ENCODE results near the gene BRINP3. TPM values are rescaled to one million over a fixed set of nuclear protein-coding genes. Genes with fewer than 3 reads are reported as not detected.

The BRINP3 gene
- total RNA-seq, 2 donors from 2014 or later: not detected

DNA sequence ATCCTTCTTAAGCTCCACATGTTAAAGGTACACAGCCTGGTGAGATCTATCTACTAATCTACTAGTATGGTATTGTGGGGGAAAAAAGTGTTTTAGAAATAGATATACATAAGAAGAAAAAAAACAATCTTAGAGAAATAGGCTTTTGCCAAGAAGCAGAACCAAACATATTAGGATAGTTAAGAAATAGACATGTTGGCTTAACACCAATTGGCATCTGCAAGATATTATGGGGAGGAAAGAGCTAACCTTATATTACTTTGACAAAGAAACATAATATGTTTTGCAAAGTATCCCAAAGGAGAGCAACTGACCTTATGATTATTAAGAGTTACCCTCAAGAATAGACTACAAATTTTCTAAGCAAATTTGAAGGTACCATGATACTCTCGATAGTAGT is 202.9 kb downstream of the BRINP3 start:
- Mint-ChIP-seq H3K27ac (no peak overlapping the region), H3K9me3 (no peaks in the 10 kb centered on the region), H3K36me3 (ENCODE audit: low read depth) (no peaks in the 10 kb centered on the region), H3K4me3 (no peak overlapping the region), H3K27me3 (ENCODE audit: insufficient read depth) (no peaks in the 10 kb centered on the region), H3K4me1 (no peaks in the 10 kb centered on the region)
- Histone ChIP-seq H3K4me1 (ENCODE audit: control insufficient read depth, insufficient read depth, low read length) (no peaks in the 10 kb centered on the region), H3K27ac (ENCODE audit: low read depth, low read length) (no peak overlapping the region), H3K9ac (ENCODE audit: extremely low read depth, low read length, poor library complexity, severe bottlenecking) (no peak overlapping the region), H3K27me3 (ENCODE audit: control insufficient read depth, insufficient read depth, low read length, poor library complexity, severe bottlenecking) (no peaks in the 10 kb centered on the region), H3K9me3 (ENCODE audit: control insufficient read depth, low read length) (no peaks in the 10 kb centered on the region), H3K4me3 (ENCODE audit: low read length) (no peak overlapping the region), H3K36me3 (ENCODE audit: control insufficient read depth, insufficient read depth, low read length) (no peaks in the 10 kb centered on the region)
- TF ChIP-seq, protein P1, sequence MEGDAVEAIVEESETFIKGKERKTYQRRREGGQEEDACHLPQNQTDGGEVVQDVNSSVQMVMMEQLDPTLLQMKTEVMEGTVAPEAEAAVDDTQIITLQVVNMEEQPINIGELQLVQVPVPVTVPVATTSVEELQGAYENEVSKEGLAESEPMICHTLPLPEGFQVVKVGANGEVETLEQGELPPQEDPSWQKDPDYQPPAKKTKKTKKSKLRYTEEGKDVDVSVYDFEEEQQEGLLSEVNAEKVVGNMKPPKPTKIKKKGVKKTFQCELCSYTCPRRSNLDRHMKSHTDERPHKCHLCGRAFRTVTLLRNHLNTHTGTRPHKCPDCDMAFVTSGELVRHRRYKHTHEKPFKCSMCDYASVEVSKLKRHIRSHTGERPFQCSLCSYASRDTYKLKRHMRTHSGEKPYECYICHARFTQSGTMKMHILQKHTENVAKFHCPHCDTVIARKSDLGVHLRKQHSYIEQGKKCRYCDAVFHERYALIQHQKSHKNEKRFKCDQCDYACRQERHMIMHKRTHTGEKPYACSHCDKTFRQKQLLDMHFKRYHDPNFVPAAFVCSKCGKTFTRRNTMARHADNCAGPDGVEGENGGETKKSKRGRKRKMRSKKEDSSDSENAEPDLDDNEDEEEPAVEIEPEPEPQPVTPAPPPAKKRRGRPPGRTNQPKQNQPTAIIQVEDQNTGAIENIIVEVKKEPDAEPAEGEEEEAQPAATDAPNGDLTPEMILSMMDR (conservative IDR thresholded peaks at IDR 0.05): no peak
- WGBS, 2 experiments (ENCODE audit: insufficient coverage in 1 of 2, insufficient read length in 1 of 2): 100% methylated on average over 1 of the region's 1 CpG
- DNase-seq: no peak

DNA sequence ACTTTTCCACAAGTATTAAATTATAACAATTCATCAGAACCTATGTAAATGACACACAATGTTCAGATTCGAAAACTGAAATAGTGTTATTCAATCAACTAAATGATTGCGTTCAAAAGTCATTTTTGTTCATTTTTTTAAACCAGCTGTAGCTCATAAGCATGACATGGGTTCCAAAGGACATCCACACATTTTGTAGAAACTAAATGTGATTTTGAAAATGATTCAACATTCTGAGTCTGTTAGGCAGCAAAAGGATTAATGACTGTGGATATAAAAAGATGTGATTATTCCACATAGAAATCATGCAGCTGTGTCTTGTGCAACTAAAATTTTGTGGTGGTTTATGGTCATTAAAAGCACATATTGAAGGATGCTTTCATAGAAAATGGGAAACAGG is 204.5 kb downstream of the BRINP3 start:
- Mint-ChIP-seq H3K4me3 (no peak overlapping the region), H3K4me1 (no peaks in the 10 kb centered on the region), H3K36me3 (ENCODE audit: low read depth) (no peaks in the 10 kb centered on the region), H3K27me3 (ENCODE audit: insufficient read depth) (no peaks in the 10 kb centered on the region), H3K27ac (no peak overlapping the region), H3K9me3 (no peaks in the 10 kb centered on the region)
- H3K9ac ChIP-seq (ENCODE audit: extremely low read depth, low read length, poor library complexity, severe bottlenecking): no peak overlapping the region
- H3K4me3 ChIP-seq (ENCODE audit: low read length): no peak overlapping the region
- no peaks in the 10 kb centered on the region for H3K27me3 ChIP-seq (ENCODE audit: control insufficient read depth, insufficient read depth, low read length, poor library complexity, severe bottlenecking)
- H3K9me3 ChIP-seq (ENCODE audit: control insufficient read depth, low read length): no peaks in the 10 kb centered on the region
- WGBS, 2 experiments (ENCODE audit: insufficient coverage in 1 of 2, insufficient read length in 1 of 2): 89 to 96% methylated on average over 2 of the region's 2 CpGs
- no peak overlapping the region for H3K27ac ChIP-seq (ENCODE audit: low read depth, low read length)
- no peak for DNase-seq
- no peaks in the 10 kb centered on the region for H3K4me1 ChIP-seq (ENCODE audit: control insufficient read depth, insufficient read depth, low read length)
- H3K36me3 ChIP-seq (ENCODE audit: control insufficient read depth, insufficient read depth, low read length): no peaks in the 10 kb centered on the region
- TF ChIP-seq, protein P1 (conservative IDR thresholded peaks at IDR 0.05): no peak

DNA sequence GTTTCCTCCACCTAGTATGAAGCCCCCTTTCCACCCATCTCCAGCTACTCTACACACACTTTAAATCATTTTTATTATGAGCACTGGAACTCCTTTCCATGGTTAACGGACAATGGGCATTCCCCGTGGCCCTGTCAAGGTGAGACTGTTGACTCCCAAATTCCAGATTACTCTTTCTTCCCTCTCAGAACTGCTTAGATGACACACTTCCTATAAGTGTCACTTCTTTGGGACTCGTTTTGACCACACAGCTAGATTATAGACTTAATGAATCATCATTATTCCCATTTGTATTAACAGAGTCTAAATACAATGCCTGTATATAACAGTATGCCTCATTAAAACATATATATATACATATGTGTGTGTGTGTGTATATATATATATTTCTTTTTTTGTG is 215.1 kb downstream of the BRINP3 start:
- TF ChIP-seq, protein P1 (conservative IDR thresholded peaks at IDR 0.05): no peak
- Histone ChIP-seq H3K4me1 (ENCODE audit: control insufficient read depth, insufficient read depth, low read length) (no peaks in the 10 kb centered on the region), H3K36me3 (ENCODE audit: control insufficient read depth, insufficient read depth, low read length) (no peaks in the 10 kb centered on the region), H3K27me3 (ENCODE audit: control insufficient read depth, insufficient read depth, low read length, poor library complexity, severe bottlenecking) (no peaks in the 10 kb centered on the region), H3K9me3 (ENCODE audit: control insufficient read depth, low read length) (no peaks in the 10 kb centered on the region), H3K27ac (ENCODE audit: low read depth, low read length) (no peak overlapping the region), H3K9ac (ENCODE audit: extremely low read depth, low read length, poor library complexity, severe bottlenecking) (no peak overlapping the region), H3K4me3 (ENCODE audit: low read length) (no peak overlapping the region)
- H3K27me3 Mint-ChIP-seq (ENCODE audit: insufficient read depth): no peaks in the 10 kb centered on the region
- 90 to 92% methylated on average over 2 to 3 of the region's 3 CpGs for WGBS, 2 experiments (ENCODE audit: insufficient coverage in 1 of 2, insufficient read length in 1 of 2)
- no peak for DNase-seq
- no peaks in the 10 kb centered on the region for H3K4me1 Mint-ChIP-seq
- no peaks in the 10 kb centered on the region for H3K36me3 Mint-ChIP-seq (ENCODE audit: low read depth)
- H3K9me3 Mint-ChIP-seq: no peaks in the 10 kb centered on the region
- no peak overlapping the region for H3K4me3 Mint-ChIP-seq
- no peak overlapping the region for H3K27ac Mint-ChIP-seq
